ENCODE measurements around the gene CAP2.
A peak's percentile ranks its signal among the peaks of the same experiment; 100 is the strongest.

DNA sequence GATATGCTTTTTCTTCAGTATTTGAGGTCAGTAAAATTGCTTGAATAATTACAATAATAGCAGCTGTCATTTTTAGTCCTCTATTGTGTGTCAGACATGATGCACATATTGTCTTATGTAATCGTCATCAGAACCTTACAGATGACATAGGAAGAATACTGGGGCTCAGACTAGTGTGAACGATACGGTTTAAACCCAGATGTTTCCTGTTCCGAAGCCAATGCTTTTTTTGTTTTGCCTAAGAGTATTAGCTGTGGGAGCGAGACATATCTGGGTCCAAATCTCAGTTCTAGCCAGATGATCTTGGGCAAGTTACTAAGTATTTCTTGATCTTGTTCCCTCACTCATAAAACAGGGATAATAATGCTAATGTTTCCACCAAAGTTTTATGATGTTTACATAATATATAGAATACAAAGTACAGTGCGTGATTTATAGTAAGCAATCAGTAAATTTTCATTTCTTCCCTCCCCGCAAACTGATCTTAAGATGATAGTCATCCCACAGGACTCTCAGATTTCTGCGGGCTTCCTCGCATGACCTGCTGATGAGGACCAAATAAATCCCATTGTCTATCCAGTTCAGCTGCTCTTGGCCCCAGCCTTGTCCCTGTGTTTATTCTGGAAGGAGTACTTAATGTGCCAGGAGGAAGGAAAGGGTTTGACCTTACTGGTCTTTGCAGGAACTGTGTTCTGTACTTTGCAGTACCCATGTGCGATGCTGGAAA, 98.2 kb downstream of the CAP2 start:
- TF ChIP-seq POLR2A (IDR thresholded peaks at IDR 0.05) (no peak), POLR2AphosphoS5 (IDR thresholded peaks at IDR 0.05) (peak; percentile 11 to 22 (median 16)), CTCF (IDR thresholded peaks at IDR 0.05) (no peak), EP300 (IDR thresholded peaks at IDR 0.05; ENCODE audit: low read depth) (no peak)

All from transverse colon (tissue), 4 donors.